NCI-H524 treated with DMSO at 0.1 percent for 48 hours (cell line): ENCODE results near the gene CCM2.
A peak's percentile ranks its signal among the peaks of the same experiment; 100 is the strongest.

ENCODE experiments used
- DNase-seq: peaks from one replicate; lab custom pipeline; 2025; lab: John Stamatoyannopoulos, UW

Gene CCM2

GRCh38 chr7:45066409-45066808, 66.4 kb downstream of the CCM2 start:
- DNase-seq = no peak

GRCh38 chr7:45067582-45067981, 67.6 kb downstream of the CCM2 start:
- no peak for DNase-seq

- no peak for DNase-seq
Observed at GRCh38 chr7:45068236-45069023, 68.4 kb downstream of the CCM2 start.

- no peak for DNase-seq
Observed at GRCh38 chr7:45069444-45070253, 69.6 kb downstream of the CCM2 start.

- peak; percentile 60 for DNase-seq
Observed at GRCh38 chr7:45070254-45070642, 70.2 kb downstream of the CCM2 start.

DNA sequence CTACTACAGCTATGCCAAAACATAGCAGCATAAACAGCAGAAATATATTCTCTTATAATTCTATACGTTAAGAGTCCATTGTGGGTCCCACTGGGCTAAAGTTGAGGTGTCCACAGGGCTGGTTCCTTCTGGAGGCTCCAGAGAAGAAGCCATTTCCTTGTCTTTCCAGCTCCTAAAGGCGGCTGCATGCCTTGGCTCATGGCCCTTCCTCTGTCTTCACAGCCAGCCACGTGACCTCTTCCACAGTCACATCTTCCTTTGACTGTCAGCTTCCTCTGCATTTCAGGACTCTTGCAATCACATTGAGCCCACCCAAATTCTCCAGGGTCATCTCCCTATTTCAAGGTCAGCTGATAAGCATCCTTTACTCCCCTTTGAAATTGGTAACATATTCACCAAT, 71.5 kb downstream of the CCM2 start:
- DNase-seq = no peak

- DNase-seq = no peak
Observed at GRCh38 chr7:45072131-45073030, 72.4 kb downstream of the CCM2 start.

DNA sequence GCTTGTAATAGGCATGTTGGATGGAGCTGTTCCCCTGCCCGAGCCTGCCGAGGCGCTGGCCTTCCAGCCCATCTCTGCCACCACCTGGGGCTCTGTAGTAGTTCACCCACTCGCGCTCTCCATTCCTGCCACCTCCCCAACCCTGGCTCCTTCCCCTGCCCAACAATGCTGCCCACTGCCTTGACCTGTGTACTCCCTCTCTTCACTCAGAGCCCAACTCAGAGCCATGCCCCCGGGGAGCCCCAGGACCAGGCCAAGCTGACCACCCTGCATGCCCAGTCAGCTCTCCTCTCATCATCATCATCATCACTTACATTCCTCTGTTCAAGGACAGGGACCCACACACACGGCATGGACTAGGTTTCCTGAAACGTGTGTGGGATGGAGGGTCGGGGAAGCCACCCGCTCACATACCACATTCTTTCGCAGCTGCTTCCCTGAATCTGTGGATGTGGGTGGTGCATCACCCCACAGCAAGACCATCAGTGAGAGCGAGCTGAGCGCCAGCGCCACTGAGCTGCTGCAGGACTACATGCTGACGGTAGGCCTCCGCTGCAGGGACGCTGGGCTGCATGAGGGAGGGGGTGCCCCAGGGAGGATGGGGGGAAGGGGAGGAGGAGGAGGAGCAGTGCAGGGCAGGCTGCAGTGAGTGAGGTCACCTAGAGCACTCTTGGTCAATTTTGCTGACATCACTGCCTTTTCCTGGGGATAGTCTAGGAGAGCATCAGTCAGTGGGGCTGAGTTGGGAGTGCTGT, 73.2 kb downstream of the CCM2 start:
- DNase-seq = no peak

GRCh38 chr7:45073786-45074527, 74.0 kb downstream of the CCM2 start:
- DNase-seq = no peak

DNA sequence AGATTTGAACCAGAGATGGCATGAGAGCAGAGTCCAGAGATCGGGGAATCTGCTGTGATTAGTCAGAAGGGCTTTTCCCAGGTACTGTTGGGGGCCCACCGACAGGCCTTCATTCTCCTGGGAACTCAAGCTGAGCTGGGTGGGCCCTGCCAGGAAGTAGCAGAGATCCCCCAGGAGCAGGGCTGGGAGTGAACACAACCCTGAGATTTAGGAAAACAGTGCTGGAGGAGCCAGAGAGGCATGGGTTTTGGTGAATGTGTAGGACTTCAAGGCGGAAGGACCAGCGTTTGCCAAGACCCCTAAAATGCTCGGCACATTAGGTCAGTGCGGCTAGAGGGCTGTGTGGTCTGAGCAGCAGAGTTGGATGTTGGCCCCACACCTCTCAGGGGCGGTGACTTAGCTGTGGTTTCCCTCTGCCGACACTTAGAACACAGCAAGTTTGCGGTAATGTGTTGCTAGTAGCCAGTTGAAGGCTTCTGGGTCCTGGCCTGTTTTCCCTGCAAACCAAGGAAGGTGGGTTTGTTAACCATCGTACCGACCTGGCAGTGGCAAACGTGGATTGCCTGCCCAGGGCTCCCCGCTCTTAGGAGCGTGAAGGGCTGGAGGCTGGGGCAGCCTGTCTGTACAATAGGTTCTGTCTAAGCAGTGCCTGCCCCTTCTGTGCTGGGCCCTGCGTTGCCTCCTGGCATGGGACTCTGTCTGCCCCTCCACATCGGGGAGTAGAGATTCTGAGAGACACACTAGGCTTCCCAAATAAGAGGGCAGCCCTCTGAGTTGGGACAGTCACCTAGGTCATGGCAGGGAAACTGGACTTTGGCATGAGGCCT, 74.7 kb downstream of the CCM2 start:
- no peak for DNase-seq

GRCh38 chr7:45075355-45075644, 75.3 kb downstream of the CCM2 start:
- no peak for DNase-seq

DNA sequence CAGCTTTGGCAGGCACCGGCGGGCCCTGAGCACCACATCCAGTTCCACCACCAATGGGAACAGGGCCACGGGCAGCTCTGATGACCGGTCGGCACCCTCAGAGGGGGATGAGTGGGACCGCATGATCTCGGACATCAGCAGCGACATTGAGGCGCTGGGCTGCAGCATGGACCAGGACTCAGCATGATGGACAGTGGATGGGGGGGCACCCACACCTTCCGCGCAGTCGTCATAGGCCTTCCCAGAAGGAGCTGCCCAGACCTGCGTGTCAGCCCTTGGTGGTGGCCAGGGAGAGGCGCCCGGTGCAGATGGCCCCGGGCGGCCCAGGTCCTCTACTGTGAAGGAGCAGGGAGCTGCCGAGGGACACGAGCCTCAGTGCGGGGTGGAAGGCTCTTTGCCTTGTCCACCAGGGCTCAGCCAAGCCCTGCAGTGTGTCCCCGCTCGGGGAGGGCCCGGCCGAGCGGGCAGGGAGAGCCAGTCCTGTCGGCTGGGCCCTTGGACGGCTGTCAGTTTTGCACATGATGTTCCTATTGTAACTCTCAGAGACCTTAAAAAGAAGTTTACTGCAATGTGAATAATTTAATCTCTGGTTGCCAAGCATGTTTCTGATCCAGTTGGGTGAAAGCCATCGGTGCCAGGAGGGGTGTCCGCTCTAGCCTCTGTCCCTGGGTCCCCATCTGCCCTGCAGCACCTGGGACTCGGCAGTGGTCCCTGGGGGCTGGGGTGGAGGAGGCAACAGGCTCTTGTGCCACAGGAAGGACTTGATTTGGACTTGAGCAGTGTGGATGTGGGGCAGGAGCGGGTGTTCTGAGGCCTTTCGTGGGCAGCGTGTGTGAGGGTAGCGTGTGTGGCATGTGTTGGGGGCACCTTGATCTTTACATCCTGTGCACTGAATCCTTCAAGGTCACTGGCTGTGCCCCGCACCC, 76.1 kb downstream of the CCM2 start:
- no peak for DNase-seq

- DNase-seq = no peak
Observed at GRCh38 chr7:45076946-45077345, 76.9 kb downstream of the CCM2 start.

DNA sequence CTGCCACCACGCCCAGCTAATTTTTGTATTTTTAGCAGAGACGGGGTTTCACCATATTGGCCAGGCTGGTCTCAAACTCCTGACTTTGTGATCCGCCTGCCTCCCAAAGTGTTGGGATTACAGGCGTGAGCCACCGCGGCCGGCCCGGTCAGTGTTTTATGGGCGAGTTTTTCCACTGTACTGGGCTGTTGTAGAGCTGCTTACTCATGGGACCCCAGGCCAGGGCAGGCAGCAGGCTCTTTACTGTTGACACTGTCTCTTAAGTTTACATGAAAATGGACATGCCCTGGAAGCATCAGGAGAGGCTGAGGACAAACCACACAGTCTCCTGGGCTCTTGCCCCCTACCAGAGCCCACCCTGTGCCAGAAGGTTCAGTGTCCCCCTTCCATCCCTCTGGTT, 77.6 kb downstream of the CCM2 start:
- no peak for DNase-seq

DNA sequence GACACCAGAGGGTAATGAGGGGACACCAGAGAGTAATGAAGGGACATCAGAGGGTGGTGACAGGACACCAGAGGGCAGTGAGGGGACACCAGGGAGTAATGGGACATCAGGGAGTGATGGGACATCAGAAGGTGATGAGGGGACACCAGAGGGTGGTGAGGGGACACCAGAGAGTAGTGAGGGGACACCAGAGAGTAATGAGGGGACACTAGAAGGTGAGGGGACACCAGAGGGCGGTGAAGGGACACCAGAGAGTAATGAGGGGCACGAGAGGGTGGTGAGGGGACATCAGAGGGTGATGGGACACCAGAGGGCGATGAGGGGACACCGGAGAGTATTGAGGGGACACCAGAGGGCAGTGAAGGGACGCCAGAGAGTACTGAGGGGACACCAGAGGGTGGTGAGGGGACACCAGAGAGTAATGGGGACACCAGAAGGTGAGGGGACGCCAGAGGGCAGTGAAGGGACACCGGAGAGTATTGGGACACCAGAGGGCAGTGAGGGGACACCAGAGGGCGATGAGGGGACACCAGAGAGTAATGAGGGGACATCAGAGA, 78.2 kb downstream of the CCM2 start:
- no peak for DNase-seq

GRCh38 chr7:45080265-45080957, 80.4 kb downstream of the CCM2 start:
- no peak for DNase-seq

GRCh38 chr7:45080958-45081669, 81.1 kb downstream of the CCM2 start:
- DNase-seq = no peak

DNA sequence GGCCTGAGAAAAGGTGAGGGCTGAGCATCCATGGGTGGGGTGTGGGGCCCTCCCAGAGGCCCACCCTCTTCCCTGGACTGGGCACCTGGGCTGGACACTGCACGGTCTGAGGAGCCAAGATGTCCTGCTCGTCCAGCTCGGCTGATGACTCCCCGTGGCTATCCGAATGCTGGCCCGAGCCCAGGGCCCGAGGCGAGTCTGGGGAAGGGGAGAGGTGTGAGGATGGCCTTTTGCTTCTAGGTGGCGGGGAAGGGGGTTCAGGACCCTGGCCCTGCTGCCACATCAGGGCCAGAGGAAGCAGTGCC, 81.6 kb downstream of the CCM2 start:
- no peak for DNase-seq
